ENCODE data around the gene MEP1A. TPM values are rescaled to one million over a fixed set of nuclear protein-coding genes. Genes with fewer than 3 reads are reported as not detected.
"Not testable (repeated sequence)": the region's sequence is repeated elsewhere in the genome, so short reads cannot be mapped to it uniquely, and the experiment has no call there.

MEP1A gene
- total and polyA plus RNA-seq, 7 donors, result 0.04 to 0.21 TPM; not detected in 5

DNA sequence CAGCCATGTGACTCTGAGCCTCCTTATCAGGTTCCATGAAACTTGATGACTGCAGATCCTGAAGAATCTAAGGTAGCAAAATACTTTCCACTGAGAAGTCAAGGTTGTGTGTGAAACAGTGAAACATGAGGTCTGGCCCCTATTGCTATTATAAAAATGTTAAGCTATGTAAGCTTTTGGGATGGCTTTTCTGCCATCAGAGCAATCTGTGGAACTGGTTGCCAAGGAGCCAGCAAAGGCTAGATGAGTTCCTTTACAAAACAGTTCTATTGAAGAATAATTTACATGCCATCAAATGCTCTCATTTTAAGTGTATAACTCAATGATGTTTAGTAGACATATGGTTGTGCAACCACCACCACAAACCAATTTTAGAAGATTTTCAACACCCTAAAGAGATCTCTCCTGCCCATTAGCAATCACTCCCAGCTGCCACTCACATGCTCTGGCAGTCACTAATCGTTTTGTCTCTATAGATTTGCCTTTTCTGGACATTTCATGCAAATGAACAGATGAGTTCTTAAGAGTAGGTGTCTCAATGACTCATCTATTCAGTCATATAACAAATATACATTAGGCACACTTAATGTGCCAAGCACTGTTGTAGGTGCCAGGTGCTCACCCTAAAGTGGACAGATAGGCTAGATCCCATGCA is 19.9 kb upstream of the MEP1A start:
- H3K4me3 ChIP-seq, result no peak overlapping the region
- H3K27ac ChIP-seq, result no peak overlapping the region
- peaks cover 13% of the 10 kb centered on the region for H3K4me1 ChIP-seq
- intact Hi-C loops (cut with DNase I), result no loop called here
- 41 to 56% (median 46%) methylated on average over 1 of the region's 1 CpG for WGBS, 3 donors
- TF ChIP-seq, protein P1, sequence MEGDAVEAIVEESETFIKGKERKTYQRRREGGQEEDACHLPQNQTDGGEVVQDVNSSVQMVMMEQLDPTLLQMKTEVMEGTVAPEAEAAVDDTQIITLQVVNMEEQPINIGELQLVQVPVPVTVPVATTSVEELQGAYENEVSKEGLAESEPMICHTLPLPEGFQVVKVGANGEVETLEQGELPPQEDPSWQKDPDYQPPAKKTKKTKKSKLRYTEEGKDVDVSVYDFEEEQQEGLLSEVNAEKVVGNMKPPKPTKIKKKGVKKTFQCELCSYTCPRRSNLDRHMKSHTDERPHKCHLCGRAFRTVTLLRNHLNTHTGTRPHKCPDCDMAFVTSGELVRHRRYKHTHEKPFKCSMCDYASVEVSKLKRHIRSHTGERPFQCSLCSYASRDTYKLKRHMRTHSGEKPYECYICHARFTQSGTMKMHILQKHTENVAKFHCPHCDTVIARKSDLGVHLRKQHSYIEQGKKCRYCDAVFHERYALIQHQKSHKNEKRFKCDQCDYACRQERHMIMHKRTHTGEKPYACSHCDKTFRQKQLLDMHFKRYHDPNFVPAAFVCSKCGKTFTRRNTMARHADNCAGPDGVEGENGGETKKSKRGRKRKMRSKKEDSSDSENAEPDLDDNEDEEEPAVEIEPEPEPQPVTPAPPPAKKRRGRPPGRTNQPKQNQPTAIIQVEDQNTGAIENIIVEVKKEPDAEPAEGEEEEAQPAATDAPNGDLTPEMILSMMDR (IDR thresholded peaks at IDR 0.05), result no peak
- H3K36me3 ChIP-seq (ENCODE audit: insufficient read depth in 1 of 2, low read depth in 1 of 2), result no peaks in the 10 kb centered on the region
- H3K27me3 ChIP-seq (ENCODE audit: insufficient read depth in 3 of 3, low read length in 2 of 3), result no peaks in the 10 kb centered on the region
- DNase-seq (no peak), ATAC-seq (no peak)
- H3K9me3 ChIP-seq, result no peaks in the 10 kb centered on the region

DNA sequence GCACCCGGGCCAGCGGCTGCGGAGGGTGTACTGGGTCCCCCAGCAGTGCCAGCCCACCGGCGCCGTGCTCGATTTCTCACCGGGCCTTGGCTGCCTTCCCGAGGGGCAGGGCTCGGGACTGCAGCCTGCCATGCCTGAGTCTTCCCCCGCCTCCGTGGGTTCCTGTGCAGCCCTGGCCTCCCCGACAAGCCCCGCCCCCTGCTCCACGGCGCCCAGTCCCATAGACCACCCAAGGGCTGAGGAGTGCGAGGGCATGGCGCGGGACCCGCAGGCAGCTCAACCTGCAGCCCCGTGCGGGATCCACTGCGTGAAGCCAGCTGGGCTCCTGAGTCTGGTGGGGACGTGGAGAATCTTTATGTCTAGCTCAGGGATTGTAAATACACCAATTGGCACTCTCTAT is 18.5 kb upstream of the MEP1A start:
- H3K9me3 ChIP-seq; intact Hi-C loops (cut with DNase I); ATAC-seq; H3K27me3 ChIP-seq (ENCODE audit: insufficient read depth in 3 of 3, low read length in 2 of 3); H3K4me3 ChIP-seq; H3K36me3 ChIP-seq (ENCODE audit: insufficient read depth in 1 of 2, low read depth in 1 of 2); H3K27ac ChIP-seq: not testable (repeated sequence)
- H3K4me1 ChIP-seq, result peaks cover 13% of the 10 kb centered on the region
- peak in 1 of 2 donors; percentile 34 for DNase-seq
- WGBS, 3 donors, result 92 to 95% (median 93%) methylated on average over 21 to 22 of the region's 24 CpGs

DNA sequence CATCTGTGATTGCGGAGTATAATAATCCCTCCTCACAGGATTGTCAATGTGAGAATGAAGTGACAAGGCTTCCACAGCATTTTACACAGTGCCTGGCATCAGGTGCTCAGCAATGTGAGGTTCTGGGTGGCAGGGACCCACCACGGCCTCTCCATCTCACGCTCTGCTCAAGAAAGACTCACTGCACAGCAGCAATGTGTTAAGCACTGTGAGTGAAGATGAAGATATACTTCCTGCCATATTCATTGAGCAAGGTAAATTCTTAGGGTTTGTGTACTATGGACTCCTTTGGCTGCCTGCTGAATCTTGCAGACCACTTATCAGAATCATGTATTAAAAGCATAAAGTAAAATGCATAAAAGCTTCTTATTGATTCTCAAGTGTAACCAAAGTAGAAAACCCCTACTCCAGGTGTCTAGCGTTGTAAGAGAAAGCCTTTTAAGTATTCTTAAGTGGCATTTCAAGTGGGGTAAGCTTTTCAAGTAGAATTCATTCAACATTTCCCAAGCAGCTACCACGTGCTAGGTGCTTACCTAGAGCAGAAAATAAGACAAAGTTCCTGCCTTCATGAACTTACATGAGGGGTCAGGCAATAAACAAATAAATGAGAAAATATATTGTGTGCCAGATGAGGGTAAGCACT is 17.0 kb upstream of the MEP1A start:
- intact Hi-C loops (cut with DNase I), result no loop called here
- no peak for ATAC-seq
- no peak for DNase-seq
- Histone ChIP-seq H3K4me1 (peaks cover 13% of the 10 kb centered on the region), H3K9me3 (no peaks in the 10 kb centered on the region), H3K27ac (no peak overlapping the region), H3K27me3 (ENCODE audit: insufficient read depth in 3 of 3, low read length in 2 of 3) (no peaks in the 10 kb centered on the region), H3K4me3 (no peak overlapping the region), H3K36me3 (ENCODE audit: insufficient read depth in 1 of 2, low read depth in 1 of 2) (no peaks in the 10 kb centered on the region)
- WGBS, 3 donors, result 88 to 90% (median 88%) methylated on average over 5 of the region's 5 CpGs
- TF ChIP-seq, protein P1 (IDR thresholded peaks at IDR 0.05), result no peak

DNA sequence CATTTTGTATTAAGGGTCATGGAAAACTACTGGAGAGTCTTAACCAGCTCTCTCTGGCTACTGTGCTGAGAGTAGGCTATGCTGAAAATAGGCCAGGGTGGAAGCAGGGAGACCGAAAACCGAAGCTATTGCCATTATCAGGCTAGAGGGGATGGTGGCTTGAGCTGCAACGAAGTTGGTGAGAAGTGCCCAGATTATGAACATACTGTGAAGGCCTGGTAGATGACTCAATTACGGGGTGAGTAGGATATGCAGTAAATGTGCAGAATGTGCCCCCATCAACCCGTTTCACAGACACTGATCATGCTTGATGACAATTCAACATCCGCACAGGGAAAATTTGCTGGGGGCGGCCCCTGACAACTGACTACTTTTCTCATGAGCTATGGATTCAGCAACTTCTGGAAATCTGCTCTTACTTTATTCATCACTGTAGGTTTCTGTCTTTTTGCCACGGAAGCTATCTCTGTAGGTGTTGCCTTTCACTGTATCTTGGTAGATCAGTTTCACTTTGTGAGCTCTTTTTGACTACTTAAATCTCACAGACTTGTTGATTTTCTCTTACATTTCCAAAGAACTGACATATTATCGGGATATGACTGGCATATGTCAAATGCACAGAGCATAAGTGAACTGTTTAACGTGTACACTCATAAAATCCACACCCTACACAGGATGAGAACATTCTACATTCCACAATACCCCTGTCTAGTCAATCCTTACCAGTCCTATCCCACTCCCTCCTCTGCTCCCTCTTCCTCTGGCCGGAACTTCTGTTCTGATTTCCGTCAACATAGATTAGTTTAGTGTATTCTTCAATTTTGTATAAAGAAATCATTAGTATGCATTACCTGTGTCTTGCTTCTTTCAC is 15.5 kb upstream of the MEP1A start:
- intact Hi-C loops (cut with DNase I), result no loop called here

More for the DNA sequence above, 15.5 kb upstream of the MEP1A start:
- no peak overlapping the region for H3K4me3 ChIP-seq
- H3K4me1 ChIP-seq, result peaks cover 4% of the 10 kb centered on the region
- H3K27ac ChIP-seq, result no peak overlapping the region
- TF ChIP-seq, protein P1 (IDR thresholded peaks at IDR 0.05), result no peak
- ATAC-seq (no peak), DNase-seq (no peak)
- H3K27me3 ChIP-seq (ENCODE audit: insufficient read depth in 3 of 3, low read length in 2 of 3), result no peaks in the 10 kb centered on the region
- 83 to 87% (median 85%) methylated on average over 12 of the region's 12 CpGs for WGBS, 3 donors
- no peaks in the 10 kb centered on the region for H3K9me3 ChIP-seq
- no peaks in the 10 kb centered on the region for H3K36me3 ChIP-seq (ENCODE audit: insufficient read depth in 1 of 2, low read depth in 1 of 2)
